ENCODE measurements around the gene HMCN1.

Gene HMCN1

GRCh38 chr1:186129758-186130157 is 395.6 kb downstream of the HMCN1 start:
- TF ChIP-seq, protein P1, sequence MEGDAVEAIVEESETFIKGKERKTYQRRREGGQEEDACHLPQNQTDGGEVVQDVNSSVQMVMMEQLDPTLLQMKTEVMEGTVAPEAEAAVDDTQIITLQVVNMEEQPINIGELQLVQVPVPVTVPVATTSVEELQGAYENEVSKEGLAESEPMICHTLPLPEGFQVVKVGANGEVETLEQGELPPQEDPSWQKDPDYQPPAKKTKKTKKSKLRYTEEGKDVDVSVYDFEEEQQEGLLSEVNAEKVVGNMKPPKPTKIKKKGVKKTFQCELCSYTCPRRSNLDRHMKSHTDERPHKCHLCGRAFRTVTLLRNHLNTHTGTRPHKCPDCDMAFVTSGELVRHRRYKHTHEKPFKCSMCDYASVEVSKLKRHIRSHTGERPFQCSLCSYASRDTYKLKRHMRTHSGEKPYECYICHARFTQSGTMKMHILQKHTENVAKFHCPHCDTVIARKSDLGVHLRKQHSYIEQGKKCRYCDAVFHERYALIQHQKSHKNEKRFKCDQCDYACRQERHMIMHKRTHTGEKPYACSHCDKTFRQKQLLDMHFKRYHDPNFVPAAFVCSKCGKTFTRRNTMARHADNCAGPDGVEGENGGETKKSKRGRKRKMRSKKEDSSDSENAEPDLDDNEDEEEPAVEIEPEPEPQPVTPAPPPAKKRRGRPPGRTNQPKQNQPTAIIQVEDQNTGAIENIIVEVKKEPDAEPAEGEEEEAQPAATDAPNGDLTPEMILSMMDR (IDR thresholded peaks at IDR 0.05; ENCODE audit: low read depth, low read length, missing control alignments), result no peak
- DNase-seq (ENCODE audit: extremely low read depth, low read depth), result no peak
- no peak overlapping the region for H3K4me3 ChIP-seq (replicated peaks; ENCODE audit: low read depth, low read length)

GRCh38 chr1:186139115-186139514 is 404.9 kb downstream of the HMCN1 start:
- TF ChIP-seq, protein P1 (IDR thresholded peaks at IDR 0.05; ENCODE audit: low read depth, low read length, missing control alignments), result no peak
- H3K4me3 ChIP-seq (replicated peaks; ENCODE audit: low read depth, low read length), result no peak overlapping the region
- DNase-seq (ENCODE audit: extremely low read depth, low read depth), result no peak

GRCh38 chr1:186139701-186140100 is 405.5 kb downstream of the HMCN1 start:
- DNase-seq (ENCODE audit: extremely low read depth, low read depth), result no peak
- H3K4me3 ChIP-seq (replicated peaks; ENCODE audit: low read depth, low read length), result no peak overlapping the region
- TF ChIP-seq, protein P1 (IDR thresholded peaks at IDR 0.05; ENCODE audit: low read depth, low read length, missing control alignments), result no peak

GRCh38 chr1:186142159-186142558 is 408.0 kb downstream of the HMCN1 start:
- H3K4me3 ChIP-seq (replicated peaks; ENCODE audit: low read depth, low read length), result no peak overlapping the region
- TF ChIP-seq, protein P1 (IDR thresholded peaks at IDR 0.05; ENCODE audit: low read depth, low read length, missing control alignments), result no peak
- DNase-seq (ENCODE audit: extremely low read depth, low read depth), result no peak

DNA sequence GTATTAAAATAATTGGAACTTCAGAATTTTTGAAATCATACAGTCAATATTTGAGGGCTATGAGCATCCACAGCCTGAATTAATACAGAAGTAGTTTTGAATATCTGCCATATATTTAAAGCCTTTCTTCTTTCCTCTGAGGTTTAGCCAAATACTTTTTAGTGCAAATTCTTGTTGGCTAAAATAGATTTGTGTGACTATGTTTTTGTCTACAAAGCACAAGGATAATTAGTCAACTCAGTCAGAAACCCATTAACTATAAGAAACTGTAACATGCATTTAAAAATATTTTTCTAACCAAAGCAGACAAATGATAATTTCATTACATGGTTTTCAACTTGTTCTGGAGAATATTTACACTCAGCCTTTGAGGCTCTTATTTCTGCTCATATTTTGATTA is 408.7 kb downstream of the HMCN1 start:
- H3K4me3 ChIP-seq (replicated peaks; ENCODE audit: low read depth, low read length), result no peak overlapping the region
- DNase-seq (ENCODE audit: extremely low read depth, low read depth), result no peak
- TF ChIP-seq, protein P1 (IDR thresholded peaks at IDR 0.05; ENCODE audit: low read depth, low read length, missing control alignments), result no peak

DNA sequence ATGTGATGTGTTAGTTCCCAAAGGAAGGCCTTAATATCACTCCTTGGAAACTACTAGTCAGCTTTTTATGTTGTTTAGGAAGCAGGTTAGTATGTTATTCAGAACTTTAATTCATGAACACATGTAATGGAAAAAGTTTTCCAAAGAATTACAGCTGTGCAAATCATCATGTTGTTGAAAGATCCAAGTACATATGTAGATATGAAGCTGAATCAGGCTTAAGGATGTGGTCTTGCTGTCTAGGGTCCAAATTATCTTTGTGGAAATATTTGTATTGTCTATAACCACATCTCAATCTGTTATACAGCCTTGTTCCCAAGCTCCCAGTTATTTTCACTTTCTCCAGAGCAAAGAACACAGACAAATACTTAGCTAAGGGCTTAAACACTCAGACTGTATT is 409.3 kb downstream of the HMCN1 start:
- no peak overlapping the region for H3K4me3 ChIP-seq (replicated peaks; ENCODE audit: low read depth, low read length)
- TF ChIP-seq, protein P1 (IDR thresholded peaks at IDR 0.05; ENCODE audit: low read depth, low read length, missing control alignments), result no peak
- no peak for DNase-seq (ENCODE audit: extremely low read depth, low read depth)

- no peak overlapping the region for H3K4me3 ChIP-seq (replicated peaks; ENCODE audit: low read depth, low read length)
- TF ChIP-seq, protein P1 (IDR thresholded peaks at IDR 0.05; ENCODE audit: low read depth, low read length, missing control alignments), result no peak
- no peak for DNase-seq (ENCODE audit: extremely low read depth, low read depth)
Measured at GRCh38 chr1:186144505-186144904, 410.3 kb downstream of the HMCN1 start.
